Caco-2 (cell line): Measurements from ENCODE around the gene DSCAML1. TPM values are rescaled to one million over a fixed set of nuclear protein-coding genes. Genes with fewer than 3 reads are reported as not detected.

Source experiments
- BruUV-seq: library from RNA; stranded (reverse); fragments of 400-500 nt; replicated peaks from 2 replicates; lab custom pipeline; 2021; lab: Mats Ljungman, UMichigan
- CTCF ChIA-PET: fragments of 300-600 bp; sonication (Branson Sonifier 250); formaldehyde crosslinking; loops from one replicate; lab custom pipeline; 2022; ENCODE audit warnings: antibody characterized with exemption; lab: Charles Lee
- POLR2A ChIA-PET: fragments of 300-600 bp; sonication (Branson Sonifier 250); formaldehyde crosslinking; loops from one replicate; lab custom pipeline; 2022; ENCODE audit warnings: antibody characterized with exemption; lab: Charles Lee
- DNase-seq, 2 experiments: peaks; one replicate each; pipeline versions ENCODE4 v3.0.0 to v3.0.0-alpha.2; 2020 to 2022
- H3K27me3 ChIP-seq: replicated peaks from 2 replicates; pipeline ENCODE4 v1.6.0; 2011; ENCODE audit warnings: low read length; ENCODE audit not compliant: control insufficient read depth, insufficient read depth
- H3K36me3 ChIP-seq: 2 replicates; pipeline ENCODE4 v1.5.1; 2011; ENCODE audit warnings: low read length; ENCODE audit not compliant: control insufficient read depth, insufficient read depth
- H3K4me1 ChIP-seq: fragments of 250-450 bp; sonication (Bioruptor Pico); 2 replicates; pipeline ENCODE4 v1.5.1; 2020; ENCODE audit warnings: mild to moderate bottlenecking
- H3K4me3 ChIP-seq: 2 replicates; pipeline ENCODE4 v1.5.1; 2011; ENCODE audit warnings: low read depth, mild to moderate bottlenecking, control low read depth, low read length
- H3K9me3 ChIP-seq: fragments of 250-450 bp; sonication (Bioruptor Pico); 2 replicates; pipeline ENCODE4 v1.5.1; 2020; ENCODE audit warnings: mild to moderate bottlenecking, moderate library complexity
- H3K27ac Mint-ChIP-seq: one replicate; pipeline ENCODE4 v1.8.0; 2022; ENCODE audit warnings: mixed read lengths; ENCODE audit not compliant: unreplicated experiment
- H3K27me3 Mint-ChIP-seq: one replicate; pipeline ENCODE4 v1.8.0; 2022; ENCODE audit warnings: mixed read lengths; ENCODE audit not compliant: insufficient read depth, unreplicated experiment
- H3K36me3 Mint-ChIP-seq: one replicate; pipeline ENCODE4 v1.8.0; 2022; ENCODE audit warnings: mild to moderate bottlenecking, mixed read lengths; ENCODE audit not compliant: insufficient read depth, unreplicated experiment
- H3K4me1 Mint-ChIP-seq: one replicate; pipeline ENCODE4 v1.8.0; 2022; ENCODE audit warnings: low read depth, mixed read lengths; ENCODE audit not compliant: unreplicated experiment
- H3K4me3 Mint-ChIP-seq: one replicate; pipeline ENCODE4 v1.8.0; 2022; ENCODE audit warnings: mild to moderate bottlenecking, moderate library complexity, mixed read lengths; ENCODE audit not compliant: unreplicated experiment
- H3K9me3 Mint-ChIP-seq: one replicate; pipeline ENCODE4 v1.8.0; 2022; ENCODE audit warnings: mixed read lengths; ENCODE audit not compliant: unreplicated experiment
- intact Hi-C: fragments of 100-400 bp; cut with micrococcal nuclease; formaldehyde crosslinking; loops from one replicate; pipeline ENCODE4 v1.10.0; 2022; ENCODE audit not compliant: unreplicated experiment
- total RNA-seq: library from RNA; stranded (reverse); gene quantifications from 2 replicates; pipeline ENCODE4 v1.2.3, GENCODE V29; 2022
- TF ChIP-seq, protein P1 (sequence below), 2 experiments: fragments of 200-600 bp in 1 of 2; IDR thresholded peaks; 1 replicate in 1 of 2; 2 replicates in 1 of 2; pipeline versions ENCODE4 v1.5.1 to v1.8.0; 2011 to 2022; ENCODE audit warnings: antibody characterized with exemption in 1 of 2, control low read depth in 1 of 2, inconsistent platforms in 1 of 2, low read depth in 1 of 2, low read length in 1 of 2, mild to moderate bottlenecking in 1 of 2, moderate library complexity in 1 of 2; ENCODE audit not compliant: insufficient read depth in 1 of 2, severe bottlenecking in 1 of 2, unreplicated experiment in 1 of 2

The DSCAML1 gene
- total RNA-seq, 1 experiment from 2014 or later: not detected

DNA sequence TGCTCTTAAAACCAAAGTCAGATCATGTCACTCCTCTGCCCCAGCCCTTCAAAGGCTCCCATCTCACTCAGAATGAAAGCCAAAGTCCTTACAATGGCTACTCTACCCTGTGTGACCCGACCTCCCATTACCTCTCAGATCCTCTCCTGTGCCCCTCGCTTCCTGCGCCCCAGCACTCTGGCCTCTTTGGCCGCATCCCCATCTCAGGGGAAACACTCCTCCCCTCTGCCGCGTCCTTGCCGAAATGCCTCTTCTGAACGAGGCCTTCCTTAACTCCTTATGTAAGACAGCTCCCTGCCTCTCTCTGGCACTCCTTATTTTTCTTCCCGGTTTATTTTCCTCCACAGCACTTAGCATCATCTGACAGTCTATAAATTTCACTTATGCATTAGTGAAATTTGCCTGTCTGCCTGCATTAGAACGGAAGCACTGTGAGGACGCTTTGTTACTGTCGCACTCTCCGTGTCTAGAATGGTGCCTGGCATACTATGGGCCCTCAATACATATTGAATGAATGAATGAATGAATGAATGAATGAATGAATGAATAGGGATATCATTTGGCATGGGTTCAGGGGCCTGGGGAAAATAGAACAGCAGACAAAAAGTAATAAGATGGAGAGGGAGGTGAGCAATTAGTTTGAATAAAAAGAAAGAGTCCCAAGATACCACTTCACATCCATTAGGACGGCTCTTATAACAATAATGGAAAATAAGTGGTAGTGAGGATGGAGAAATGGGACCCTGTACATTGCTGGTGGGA is 331.6 kb downstream of the DSCAML1 start:
- no peak overlapping the region for H3K27ac Mint-ChIP-seq
- Histone ChIP-seq H3K9me3 (no peaks in the 10 kb centered on the region), H3K27me3 (peaks cover 2% of the 10 kb centered on the region; the same call in 1 of the 2 replicates), H3K36me3 (no peaks in the 10 kb centered on the region), H3K4me1 (no peaks in the 10 kb centered on the region), H3K4me3 (no peak overlapping the region)
- POLR2A ChIA-PET: no interaction called here
- H3K4me1 Mint-ChIP-seq: no peaks in the 10 kb centered on the region
- no peak overlapping the region for H3K4me3 Mint-ChIP-seq
- TF ChIP-seq, protein P1, sequence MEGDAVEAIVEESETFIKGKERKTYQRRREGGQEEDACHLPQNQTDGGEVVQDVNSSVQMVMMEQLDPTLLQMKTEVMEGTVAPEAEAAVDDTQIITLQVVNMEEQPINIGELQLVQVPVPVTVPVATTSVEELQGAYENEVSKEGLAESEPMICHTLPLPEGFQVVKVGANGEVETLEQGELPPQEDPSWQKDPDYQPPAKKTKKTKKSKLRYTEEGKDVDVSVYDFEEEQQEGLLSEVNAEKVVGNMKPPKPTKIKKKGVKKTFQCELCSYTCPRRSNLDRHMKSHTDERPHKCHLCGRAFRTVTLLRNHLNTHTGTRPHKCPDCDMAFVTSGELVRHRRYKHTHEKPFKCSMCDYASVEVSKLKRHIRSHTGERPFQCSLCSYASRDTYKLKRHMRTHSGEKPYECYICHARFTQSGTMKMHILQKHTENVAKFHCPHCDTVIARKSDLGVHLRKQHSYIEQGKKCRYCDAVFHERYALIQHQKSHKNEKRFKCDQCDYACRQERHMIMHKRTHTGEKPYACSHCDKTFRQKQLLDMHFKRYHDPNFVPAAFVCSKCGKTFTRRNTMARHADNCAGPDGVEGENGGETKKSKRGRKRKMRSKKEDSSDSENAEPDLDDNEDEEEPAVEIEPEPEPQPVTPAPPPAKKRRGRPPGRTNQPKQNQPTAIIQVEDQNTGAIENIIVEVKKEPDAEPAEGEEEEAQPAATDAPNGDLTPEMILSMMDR (IDR thresholded peaks at IDR 0.05; ENCODE audit: insufficient read depth in 1 of 2, low read depth in 1 of 2, low read length in 1 of 2, severe bottlenecking in 1 of 2, unreplicated experiment in 1 of 2): no peak
- H3K9me3 Mint-ChIP-seq: no peaks in the 10 kb centered on the region
- H3K36me3 Mint-ChIP-seq: no peaks in the 10 kb centered on the region
- BruUV-seq: no TSS peak
- intact Hi-C loops: no loop called here
- DNase-seq: no peak
- peaks cover 28% of the 10 kb centered on the region for H3K27me3 Mint-ChIP-seq
- CTCF ChIA-PET: interaction anchor here (0.6 kb wide), 1 partner anchor 11 kb away, joined by 7 read pairs; no protein-coding TSS in a partner anchor

DNA sequence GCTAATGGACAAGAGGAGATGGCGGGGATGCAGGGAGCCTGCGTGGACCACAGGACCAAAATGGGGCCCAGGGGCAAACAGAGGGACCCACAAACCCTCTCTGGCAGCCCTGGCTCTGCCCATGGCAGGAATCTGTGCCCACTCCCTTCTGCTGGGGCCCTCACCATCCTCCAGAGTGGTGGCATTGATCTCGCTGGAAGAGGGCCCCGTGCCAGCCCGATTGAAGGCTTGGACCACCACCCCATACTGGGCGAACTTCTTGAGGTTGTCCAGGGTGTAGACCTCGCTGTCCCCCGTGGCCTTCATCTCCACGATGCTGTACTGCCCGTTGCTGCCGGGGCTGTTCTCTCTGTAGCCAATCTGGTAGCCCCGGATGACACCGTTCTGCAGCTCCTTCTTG is 332.2 kb downstream of the DSCAML1 start:
- no peak overlapping the region for H3K4me3 ChIP-seq
- ChIA-PET POLR2A (no interaction called here), CTCF (interaction anchor here (0.6 kb wide), 1 partner anchor 10 kb away, joined by 7 read pairs; no protein-coding TSS in a partner anchor)
- Mint-ChIP-seq H3K27me3 (peaks cover 27% of the 10 kb centered on the region), H3K4me3 (no peak overlapping the region), H3K27ac (no peak overlapping the region), H3K4me1 (no peaks in the 10 kb centered on the region), H3K36me3 (no peaks in the 10 kb centered on the region), H3K9me3 (no peaks in the 10 kb centered on the region)
- no peaks in the 10 kb centered on the region for H3K4me1 ChIP-seq
- TF ChIP-seq, protein P1 (IDR thresholded peaks at IDR 0.05; ENCODE audit: insufficient read depth in 1 of 2, low read depth in 1 of 2, low read length in 1 of 2, severe bottlenecking in 1 of 2, unreplicated experiment in 1 of 2): no peak
- no TSS peak for BruUV-seq
- H3K27me3 ChIP-seq: peaks cover 2% of the 10 kb centered on the region; the same call in 1 of the 2 replicates
- no peaks in the 10 kb centered on the region for H3K9me3 ChIP-seq
- H3K36me3 ChIP-seq: no peaks in the 10 kb centered on the region
- intact Hi-C loops: no loop called here
- DNase-seq: no peak

DNA sequence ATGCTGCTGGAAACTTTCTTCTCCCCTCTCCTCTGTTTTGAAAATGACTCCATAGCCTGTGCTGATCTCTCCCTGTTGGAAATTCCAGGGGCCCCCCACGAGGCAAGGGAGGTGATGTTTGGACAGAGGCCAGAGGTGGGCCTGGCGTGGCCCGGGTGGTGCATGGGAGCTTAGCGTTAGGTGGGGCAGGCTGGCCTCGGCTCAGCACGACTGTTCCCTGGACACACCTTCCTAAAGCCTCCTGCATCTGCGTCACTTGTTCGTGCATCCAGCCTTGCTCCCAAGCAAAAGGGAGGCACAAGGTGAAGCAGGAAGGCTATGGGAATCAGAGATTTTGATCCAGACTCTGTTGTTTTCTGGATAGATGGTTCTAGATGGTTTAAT is 334.2 kb downstream of the DSCAML1 start:
- no peaks in the 10 kb centered on the region for H3K4me1 ChIP-seq
- H3K9me3 ChIP-seq: no peaks in the 10 kb centered on the region
- TF ChIP-seq, protein P1 (IDR thresholded peaks at IDR 0.05; ENCODE audit: insufficient read depth in 1 of 2, low read depth in 1 of 2, low read length in 1 of 2, severe bottlenecking in 1 of 2, unreplicated experiment in 1 of 2): no peak
- no peaks in the 10 kb centered on the region for H3K27me3 ChIP-seq
- Mint-ChIP-seq H3K27me3 (peaks cover 21% of the 10 kb centered on the region), H3K4me3 (no peak overlapping the region), H3K9me3 (no peaks in the 10 kb centered on the region), H3K27ac (no peak overlapping the region), H3K4me1 (no peaks in the 10 kb centered on the region), H3K36me3 (no peaks in the 10 kb centered on the region)
- no peak overlapping the region for H3K4me3 ChIP-seq
- no TSS peak for BruUV-seq
- ChIA-PET POLR2A (no interaction called here), CTCF (no interaction called here)
- intact Hi-C loops: no loop called here
- H3K36me3 ChIP-seq: no peaks in the 10 kb centered on the region
- DNase-seq: no peak
